Hindlimb muscle (tissue), 1 donor: ENCODE measurements around the gene TOM1. TPM values are rescaled to one million over a fixed set of nuclear protein-coding genes. Genes with fewer than 3 reads are reported as not detected.

Experiments
- DNase-seq: peaks from one replicate; pipeline ENCODE4 v3.0.0-alpha.2; 2013
- polyA plus RNA-seq: library from polyadenylated mRNA; unstranded; fragments of 120-200 nt; gene quantifications from one replicate; pipeline ENCODE4 v1.2.1, GENCODE V29; 2013; ENCODE audit not compliant: insufficient read length

TOM1 gene
- polyA plus RNA-seq, 1 donor = 35.6 TPM

DNA sequence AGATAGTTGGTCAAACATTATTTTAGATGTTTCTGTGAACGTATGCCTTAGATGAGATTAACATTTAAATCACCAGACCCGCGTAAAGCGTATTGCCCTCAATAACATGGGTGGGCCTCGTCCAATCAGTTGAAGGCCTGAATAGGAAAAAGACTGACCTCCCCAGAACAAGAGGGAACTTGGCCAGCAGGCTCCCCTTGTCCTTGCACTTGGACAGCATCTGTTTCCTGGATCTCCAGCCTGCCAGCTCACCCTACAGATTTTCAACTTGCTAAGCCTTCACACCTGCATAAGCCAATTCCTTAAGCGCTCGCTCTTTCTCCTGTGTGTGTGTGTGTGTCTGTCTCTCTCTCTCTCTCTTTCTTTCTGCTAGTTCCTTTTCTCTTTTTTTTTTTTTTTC is 8.2 kb downstream of the TOM1 start:
- DNase-seq = no peak

DNA sequence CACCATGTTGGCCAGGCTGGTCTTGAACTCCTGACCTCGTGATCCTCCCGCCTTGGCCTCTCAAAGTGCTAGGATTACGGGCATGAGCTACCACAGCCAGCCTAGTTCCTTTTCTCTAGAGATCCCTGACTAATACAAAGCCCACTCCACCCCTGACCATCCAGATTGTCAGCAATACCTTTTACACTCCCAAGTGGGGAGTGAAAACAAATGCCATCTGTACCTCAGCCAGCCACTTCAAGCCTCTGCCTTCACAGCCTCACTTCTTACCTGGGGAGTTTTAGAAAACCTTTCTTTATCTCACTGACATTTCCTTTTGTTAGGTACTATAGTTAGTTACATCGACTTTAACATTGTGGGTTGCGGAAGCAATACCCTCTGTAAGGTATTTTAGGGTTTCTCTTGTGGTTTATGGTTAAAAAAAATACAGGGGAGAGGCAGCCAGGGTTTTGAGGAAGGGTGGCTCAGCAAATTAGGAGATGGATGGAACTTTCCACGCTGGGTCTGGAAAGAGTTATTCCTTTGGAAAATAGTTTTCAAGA is 8.9 kb downstream of the TOM1 start:
- DNase-seq = peak; percentile 52

DNA sequence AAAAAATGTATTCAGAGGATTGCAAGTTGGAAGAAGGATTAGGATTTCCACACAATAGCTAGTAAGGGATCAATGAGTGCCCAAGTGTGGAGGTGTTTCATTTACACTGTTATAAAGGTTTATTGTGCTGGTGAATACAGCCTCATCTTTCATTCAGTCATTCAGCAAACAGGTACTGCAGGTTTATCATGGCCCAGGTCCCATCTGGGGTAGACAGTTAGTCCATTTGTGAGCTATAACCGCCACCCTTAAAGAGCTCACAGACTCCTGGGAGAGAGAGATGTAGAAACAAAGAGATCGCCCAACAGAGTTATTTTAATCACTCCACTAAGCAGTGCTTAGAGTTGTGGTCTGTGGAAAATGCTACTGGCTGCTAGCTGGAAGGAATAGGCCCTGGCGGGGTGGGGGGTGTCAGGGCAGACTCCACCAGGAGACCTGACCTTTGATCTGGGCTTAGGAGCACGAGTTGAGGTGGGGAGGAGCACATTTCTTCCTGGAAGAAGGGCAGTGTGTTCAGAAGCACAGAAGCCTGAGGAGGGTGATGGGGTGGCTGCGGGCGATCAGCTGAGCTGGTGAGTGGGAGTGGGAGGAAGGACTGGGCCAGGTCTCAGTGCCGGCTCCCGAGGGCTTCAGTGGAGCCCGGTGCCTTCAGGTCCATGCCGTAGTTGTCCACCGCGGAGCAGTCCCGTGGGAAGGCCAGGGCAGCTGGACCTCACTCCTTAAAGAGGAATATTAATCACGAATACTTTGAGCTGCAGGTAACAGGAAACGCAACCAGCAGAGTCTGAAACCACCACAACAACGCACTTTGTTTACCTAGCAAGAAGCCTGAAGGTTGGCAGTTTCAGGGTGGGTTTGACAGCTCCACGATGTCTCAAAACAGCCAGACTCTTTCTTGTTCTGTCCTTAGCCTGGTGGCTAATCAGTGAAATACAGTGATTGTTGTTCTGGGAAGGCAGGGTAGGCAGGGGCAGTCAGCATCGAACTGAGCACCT is 11.2 kb downstream of the TOM1 start:
- DNase-seq = no peak

GRCh38 chr22:35311551-35311999 is 11.9 kb downstream of the TOM1 start:
- DNase-seq = no peak

DNA sequence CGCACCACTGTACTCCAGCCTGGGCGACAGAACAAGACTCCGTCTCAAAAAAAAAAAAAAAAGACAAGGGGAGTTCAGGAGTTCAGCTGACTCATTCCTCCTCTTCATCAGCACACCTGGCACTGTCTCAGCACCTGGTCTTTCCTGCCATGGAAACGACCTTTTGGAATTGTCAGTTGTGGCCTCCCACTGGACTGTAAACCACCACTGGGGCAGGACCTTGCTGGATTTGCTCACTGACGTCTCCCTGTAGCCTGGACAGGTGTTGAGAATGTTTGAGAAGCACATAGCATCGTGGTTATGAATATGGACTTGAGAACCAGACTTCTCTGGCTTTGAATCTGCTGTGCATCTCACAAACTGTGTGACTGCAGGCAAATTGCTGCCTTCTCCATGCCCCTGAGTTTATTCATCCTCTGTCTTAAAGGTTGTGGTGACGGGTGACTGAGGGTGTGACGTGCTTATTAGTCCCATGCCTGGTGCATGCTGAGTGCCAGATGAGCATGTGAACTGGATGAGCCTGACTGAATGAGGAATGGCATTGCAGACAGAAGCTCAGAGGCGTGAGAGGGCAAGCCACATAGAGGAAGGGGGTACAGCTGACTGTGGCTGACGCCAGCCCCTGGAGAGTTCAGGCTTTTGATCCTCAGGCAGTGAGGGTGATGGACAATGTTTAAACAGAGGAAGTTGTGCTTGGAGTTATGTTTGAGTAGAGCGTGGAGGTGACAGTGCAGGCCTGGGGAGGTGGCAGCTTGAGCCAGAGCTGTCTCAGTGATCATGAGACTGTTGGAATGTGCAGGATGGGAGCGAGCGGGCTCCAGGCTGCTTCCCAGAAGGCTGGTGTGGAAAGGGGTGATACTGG is 12.7 kb downstream of the TOM1 start:
- no peak for DNase-seq

- peak; percentile 25 for DNase-seq
Measured at GRCh38 chr22:35313311-35314121, 13.8 kb downstream of the TOM1 start.

GRCh38 chr22:35314161-35314942 is 14.7 kb downstream of the TOM1 start:
- DNase-seq = no peak

- DNase-seq = no peak
Measured at GRCh38 chr22:35315141-35315854, 15.6 kb downstream of the TOM1 start.

- no peak for DNase-seq
Measured at GRCh38 chr22:35315855-35316745, 16.4 kb downstream of the TOM1 start.

DNA sequence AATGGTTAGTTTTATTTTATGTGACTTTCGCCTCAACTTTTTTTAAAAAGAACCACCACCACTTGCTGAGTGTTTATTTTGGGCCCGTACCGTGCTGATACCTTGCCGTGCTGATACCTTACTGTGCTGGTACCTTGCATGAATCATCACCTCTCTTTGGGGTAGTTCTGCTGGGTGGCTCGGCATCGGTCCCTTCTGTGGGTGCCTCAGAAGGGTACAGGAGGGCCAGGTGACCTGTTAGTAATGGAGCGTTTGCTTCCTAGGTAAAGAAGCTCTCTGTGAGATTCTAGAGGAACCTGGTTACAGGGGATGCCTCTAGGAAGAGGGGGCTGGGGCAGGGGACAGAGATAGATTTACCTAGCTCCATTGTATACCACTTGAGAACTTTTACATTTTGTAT is 17.1 kb downstream of the TOM1 start:
- DNase-seq = no peak

DNA sequence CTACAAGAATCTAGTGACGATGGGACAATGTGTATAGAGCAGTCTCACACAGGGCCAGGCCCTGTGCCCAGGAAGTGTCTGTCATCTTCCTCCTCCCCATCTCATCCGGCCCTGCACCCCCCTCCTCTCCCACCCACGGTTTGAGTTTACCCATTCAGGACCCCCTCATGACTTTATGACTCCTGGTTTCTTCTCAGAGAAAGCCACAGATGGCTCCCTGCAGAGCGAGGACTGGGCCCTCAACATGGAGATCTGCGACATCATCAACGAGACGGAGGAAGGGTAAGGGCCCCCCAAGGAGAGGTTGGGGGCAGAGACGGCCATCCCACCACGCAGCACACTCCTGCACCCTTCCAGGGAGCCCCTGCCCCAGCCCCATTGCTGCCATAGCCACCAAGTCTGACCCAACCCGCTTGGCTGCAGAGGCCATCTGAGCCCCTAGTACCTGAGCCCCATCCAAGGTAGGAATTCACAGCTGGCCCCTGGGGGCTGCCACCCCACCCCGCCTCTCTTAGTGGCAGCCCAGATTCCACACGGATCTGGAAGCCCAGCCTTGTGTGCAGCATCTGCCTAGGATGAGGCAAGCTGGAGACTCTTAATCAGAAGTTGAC is 18.1 kb downstream of the TOM1 start:
- DNase-seq = no peak

DNA sequence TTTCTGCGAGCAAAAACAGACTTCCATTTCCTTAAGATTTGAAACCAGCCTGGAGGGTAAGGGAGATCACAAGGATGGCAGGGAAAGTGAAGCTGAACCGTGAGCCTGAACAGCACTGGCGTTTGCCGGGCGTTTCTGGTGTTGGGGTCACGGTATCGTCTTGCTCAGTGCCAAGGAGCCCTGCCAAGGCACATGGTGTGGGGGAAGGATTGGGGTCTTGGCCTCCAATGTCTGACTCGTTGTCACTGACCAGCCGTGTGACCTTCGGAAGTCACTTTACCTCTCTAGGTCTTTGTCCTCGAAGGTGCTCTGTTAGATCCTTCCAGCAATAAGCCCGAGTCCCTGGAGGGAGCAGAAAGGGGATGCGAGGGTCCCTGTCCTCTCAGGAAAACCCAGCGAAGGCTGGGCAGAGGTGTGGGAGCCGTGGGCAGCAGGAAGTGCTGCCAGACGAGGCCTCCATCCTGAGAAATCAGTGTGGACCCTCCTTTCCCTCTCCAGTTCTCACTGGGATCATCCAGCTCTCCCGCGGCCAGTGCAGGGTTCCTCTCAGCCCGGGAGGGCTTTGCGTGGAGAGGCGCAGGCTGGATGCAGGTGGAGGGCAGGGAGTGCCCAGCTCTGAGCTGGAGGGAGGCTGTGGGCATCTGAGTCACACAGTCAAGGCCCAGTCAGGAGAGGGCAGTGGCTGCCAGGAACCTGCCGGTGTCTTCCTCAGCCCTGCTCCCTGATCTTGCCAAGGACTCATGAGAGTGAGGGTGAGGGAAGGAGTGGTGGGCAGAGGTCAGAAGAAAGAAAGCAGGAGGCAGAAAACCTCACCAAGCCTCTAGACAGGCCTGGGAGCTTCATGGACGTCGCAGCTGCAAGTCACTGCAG is 18.9 kb downstream of the TOM1 start:
- DNase-seq = no peak

GRCh38 chr22:35319244-35319985 is 19.7 kb downstream of the TOM1 start:
- DNase-seq = no peak

DNA sequence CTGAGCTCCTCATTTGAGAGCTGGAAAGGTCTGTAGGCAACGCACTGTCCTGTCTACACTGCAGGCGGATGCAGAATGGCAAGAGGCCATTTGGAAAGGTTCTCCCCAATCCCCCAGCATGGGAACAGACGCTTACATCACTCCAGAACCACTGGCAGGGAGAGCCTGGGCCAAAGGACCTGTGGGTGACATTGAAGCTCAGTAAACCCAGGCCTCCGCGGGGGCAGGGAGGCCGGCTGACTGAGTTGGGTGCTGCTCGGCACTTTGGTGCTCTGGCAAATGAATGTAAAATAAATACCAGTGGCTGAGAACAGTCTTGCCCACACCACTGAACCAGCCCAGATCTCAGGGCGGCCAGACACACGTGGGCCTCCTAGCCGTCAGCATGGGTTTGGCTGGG is 22.4 kb downstream of the TOM1 start:
- DNase-seq = no peak

- no peak for DNase-seq
Measured at GRCh38 chr22:35322893-35323292, 23.2 kb downstream of the TOM1 start.

- no peak for DNase-seq
Measured at GRCh38 chr22:35323305-35323704, 23.6 kb downstream of the TOM1 start.

- DNase-seq = no peak
Measured at GRCh38 chr22:35324067-35324466, 24.4 kb downstream of the TOM1 start.
